B cell (primary cell): Measurements from ENCODE around the gene ZBTB43.

Experiments used
- EZH2 ChIP-seq: IDR thresholded peaks from 2 replicates; pipeline ENCODE4 v1.6.1; 2012; ENCODE audit warnings: borderline replicate concordance, low read depth, mild to moderate bottlenecking, moderate library complexity, low read length; ENCODE audit not compliant: insufficient read depth, poor library complexity, severe bottlenecking
- TF ChIP-seq, protein P1 (sequence below): fragments of 200-600 bp; IDR thresholded peaks from one replicate; pipeline ENCODE4 v1.8.0; 2022; ENCODE audit warnings: antibody characterized with exemption, mild to moderate bottlenecking

DNA sequence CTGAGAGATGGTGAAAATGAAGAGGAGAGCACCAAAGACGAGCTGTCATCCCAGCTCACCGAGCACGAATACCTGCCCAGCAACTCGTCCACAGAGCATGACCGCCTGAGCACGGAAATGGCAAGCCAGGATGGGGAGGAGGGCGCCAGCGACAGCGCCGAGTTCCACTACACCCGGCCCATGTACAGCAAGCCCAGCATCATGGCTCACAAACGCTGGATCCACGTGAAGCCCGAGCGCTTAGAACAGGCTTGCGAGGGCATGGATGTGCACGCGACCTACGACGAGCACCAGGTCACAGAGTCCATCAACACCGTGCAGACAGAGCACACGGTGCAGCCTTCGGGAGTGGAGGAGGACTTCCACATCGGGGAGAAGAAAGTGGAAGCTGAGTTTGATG is 28.2 kb downstream of the ZBTB43 start:
- TF ChIP-seq, protein P1, sequence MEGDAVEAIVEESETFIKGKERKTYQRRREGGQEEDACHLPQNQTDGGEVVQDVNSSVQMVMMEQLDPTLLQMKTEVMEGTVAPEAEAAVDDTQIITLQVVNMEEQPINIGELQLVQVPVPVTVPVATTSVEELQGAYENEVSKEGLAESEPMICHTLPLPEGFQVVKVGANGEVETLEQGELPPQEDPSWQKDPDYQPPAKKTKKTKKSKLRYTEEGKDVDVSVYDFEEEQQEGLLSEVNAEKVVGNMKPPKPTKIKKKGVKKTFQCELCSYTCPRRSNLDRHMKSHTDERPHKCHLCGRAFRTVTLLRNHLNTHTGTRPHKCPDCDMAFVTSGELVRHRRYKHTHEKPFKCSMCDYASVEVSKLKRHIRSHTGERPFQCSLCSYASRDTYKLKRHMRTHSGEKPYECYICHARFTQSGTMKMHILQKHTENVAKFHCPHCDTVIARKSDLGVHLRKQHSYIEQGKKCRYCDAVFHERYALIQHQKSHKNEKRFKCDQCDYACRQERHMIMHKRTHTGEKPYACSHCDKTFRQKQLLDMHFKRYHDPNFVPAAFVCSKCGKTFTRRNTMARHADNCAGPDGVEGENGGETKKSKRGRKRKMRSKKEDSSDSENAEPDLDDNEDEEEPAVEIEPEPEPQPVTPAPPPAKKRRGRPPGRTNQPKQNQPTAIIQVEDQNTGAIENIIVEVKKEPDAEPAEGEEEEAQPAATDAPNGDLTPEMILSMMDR: no peak
- no peak for TF ChIP-seq EZH2
